Body of pancreas (tissue), 4 donors: ENCODE data around the gene KIR2DL4. TPM values are rescaled to one million over a fixed set of nuclear protein-coding genes. Genes with fewer than 3 reads are reported as not detected.
A peak's percentile ranks its signal among the peaks of the same experiment; 100 is the strongest.
"Not testable (repeated sequence)": the region's sequence is repeated elsewhere in the genome, so short reads cannot be mapped to it uniquely, and the experiment has no call there.

Source experiments
- ATAC-seq: fragments of 150-250 bp; one replicate; pipeline ENCODE4 v1.9.1; 2016
- DNase-seq, 4 donors: peaks; one replicate each; pipeline ENCODE4 v3.0.0-alpha.2; 2019
- H3K27ac ChIP-seq, 4 donors: fragments of 200-600 bp; sonication (generic); 1 replicate in 3 of 4; 2 replicates in 1 of 4; pipeline versions ENCODE4 v1.5.1 to v1.6.1; 2016 to 2019; ENCODE audit warnings: mild to moderate bottlenecking in 1 of 4, mixed read lengths in 1 of 4, moderate library complexity in 1 of 4
- H3K27me3 ChIP-seq, 2 donors: fragments of 200-600 bp; sonication (generic); one replicate each; pipeline ENCODE4 v1.6.0; 2016; ENCODE audit warnings: mild to moderate bottlenecking in 1 of 2
- H3K36me3 ChIP-seq, 2 donors: fragments of 200-600 bp; sonication (generic); replicated peaks in 1 of 2; 2 replicates each; pipeline ENCODE4 v1.5.1; 2016; ENCODE audit warnings: low read depth in 2 of 2; ENCODE audit not compliant: insufficient read depth in 1 of 2
- H3K4me1 ChIP-seq: fragments of 200-600 bp; sonication (generic); one replicate; pipeline ENCODE4 v1.6.0; 2016
- H3K4me3 ChIP-seq, 2 donors: fragments of 200-600 bp; sonication (generic); 1 replicate in 1 of 2; 2 replicates in 1 of 2; pipeline ENCODE4 v1.5.1; 2016 to 2019
- H3K9me3 ChIP-seq, 3 donors: fragments of 200-600 bp; sonication (generic); 1 replicate in 2 of 3; 2 replicates in 1 of 3; pipeline ENCODE4 v1.5.1; 2016
- CTCF ChIP-seq, 7 experiments: fragments of 450-650 bp in 4 of 7; fragments of 200-600 bp in 3 of 7; sonication (generic) in 3 of 7; IDR thresholded peaks; one replicate each; pipeline ENCODE4 v1.5.1; 2016 to 2019; ENCODE audit warnings: antibody characterized with exemption in 7 of 7
- POLR2A ChIP-seq, 3 donors: fragments of 450-650 bp; IDR thresholded peaks; one replicate each; pipeline ENCODE4 v1.6.1; 2016; ENCODE audit warnings: antibody characterized with exemption in 3 of 3, mild to moderate bottlenecking in 2 of 3
- WGBS, 2 donors: methylation state at CpG; one replicate each; pipeline ENCODE4 v1.1.5; 2017; 5-methylcytosine and 5-hydroxymethylcytosine counted together
- intact Hi-C: fragments of 100-400 bp; cut with DNase I; formaldehyde crosslinking; loops from one replicate; pipeline ENCODE4 v1.15.1; 2023
- total RNA-seq, 2 donors: library from RNA; depleted of rRNA; stranded (reverse); fragments of >200 nt; gene quantifications; one replicate each; pipeline ENCODE4 v1.1.0, GENCODE V29; 2016

Gene KIR2DL4
- not detected for total RNA-seq

GRCh38 chr19:54803410-54803809 lies at the start of gene KIR2DL4:
TSS of gene KIR2DL4 (plus strand) at chr19:54803610. CDS start at chr19:54803652, 42 bp downstream.
- intact Hi-C loops: no loop called here
- no peak within 1 kb of the TSS for H3K4me3 ChIP-seq
- no peaks in the 10 kb centered on the region for H3K36me3 ChIP-seq
- no peaks in the 10 kb centered on the region for H3K4me1 ChIP-seq
- ATAC-seq (no peak), DNase-seq (no peak)
- 62 to 65% methylated on average over 9 to 10 of the region's 10 CpGs for WGBS, 2 donors
- H3K9me3 ChIP-seq: no peaks in the 10 kb centered on the region
- no peaks in the 10 kb centered on the region for H3K27me3 ChIP-seq
- no peak within 1 kb of the TSS for H3K27ac ChIP-seq
- TF ChIP-seq CTCF (IDR thresholded peaks at IDR 0.05): no peak
- no peak for TF ChIP-seq POLR2A (IDR thresholded peaks at IDR 0.05)

- H3K36me3 ChIP-seq, H3K27me3 ChIP-seq, H3K4me3 ChIP-seq, DNase-seq, ATAC-seq, H3K4me1 ChIP-seq, H3K9me3 ChIP-seq, intact Hi-C loops, H3K27ac ChIP-seq: not testable (repeated sequence)
- 75 to 76% methylated on average over 7 to 10 of the region's 12 CpGs for WGBS, 2 donors
Measured at GRCh38 chr19:54756204-54757110, 47.0 kb upstream of the KIR2DL4 start.

- H3K27ac ChIP-seq, H3K4me3 ChIP-seq, H3K27me3 ChIP-seq, H3K9me3 ChIP-seq, H3K4me1 ChIP-seq, H3K36me3 ChIP-seq, DNase-seq, intact Hi-C loops, ATAC-seq: not testable (repeated sequence)
- 45% methylated on average over 6 of the region's 6 CpGs; no CpG with 5 or more reads in 1 of the 2 donors for WGBS, 2 donors
Measured at GRCh38 chr19:54758577-54758976, 44.8 kb upstream of the KIR2DL4 start.

GRCh38 chr19:54764219-54764618 lies 39.2 kb upstream of the KIR2DL4 start:
- H3K36me3 ChIP-seq, H3K4me3 ChIP-seq, H3K27me3 ChIP-seq, ATAC-seq, H3K4me1 ChIP-seq, H3K9me3 ChIP-seq, intact Hi-C loops, H3K27ac ChIP-seq: not testable (repeated sequence)
- DNase-seq: peak in 1 of 4 donors; percentile 3
- WGBS, 2 donors: 40 to 69% methylated on average over 3 to 8 of the region's 8 CpGs

- DNase-seq, ATAC-seq, H3K4me3 ChIP-seq, H3K9me3 ChIP-seq, H3K36me3 ChIP-seq, intact Hi-C loops, H3K27me3 ChIP-seq, H3K4me1 ChIP-seq, H3K27ac ChIP-seq: not testable (repeated sequence)
- 45 to 64% methylated on average over 3 to 4 of the region's 4 CpGs for WGBS, 2 donors
Measured at GRCh38 chr19:54766464-54766863, 36.9 kb upstream of the KIR2DL4 start.

- not testable (repeated sequence) for H3K27me3 ChIP-seq, H3K4me3 ChIP-seq, H3K27ac ChIP-seq, H3K9me3 ChIP-seq, H3K4me1 ChIP-seq, ATAC-seq, DNase-seq, H3K36me3 ChIP-seq
- WGBS, 2 donors: 86 to 91% methylated on average over 14 to 15 of the region's 15 CpGs
- intact Hi-C loops: loop anchor here (10.0 kb wide), 1 partner anchor 85 kb away; the partner anchor contains the start of gene KIR3DL2
Measured at GRCh38 chr19:54769646-54770045, 33.8 kb upstream of the KIR2DL4 start, which contains the start of gene KIR2DL1. TSS of gene KIR2DL1 (plus strand) at chr19:54769793. CDS start at chr19:54769851, 58 bp downstream.

GRCh38 chr19:54770511-54770910 lies 32.9 kb upstream of the KIR2DL4 start:
- H3K27ac ChIP-seq, H3K4me3 ChIP-seq, DNase-seq, H3K27me3 ChIP-seq, ATAC-seq, H3K9me3 ChIP-seq, H3K4me1 ChIP-seq, H3K36me3 ChIP-seq: not testable (repeated sequence)
- 75 to 77% methylated on average over 4 of the region's 4 CpGs for WGBS, 2 donors
- intact Hi-C loops: loop anchor here (10.0 kb wide), 1 partner anchor 84 kb away; the partner anchor contains the start of gene KIR3DL2

- H3K27me3 ChIP-seq, H3K4me1 ChIP-seq, ATAC-seq, H3K4me3 ChIP-seq, DNase-seq, H3K36me3 ChIP-seq, H3K27ac ChIP-seq, H3K9me3 ChIP-seq: not testable (repeated sequence)
- intact Hi-C loops: loop anchor here (10.0 kb wide), 1 partner anchor 84 kb away; the partner anchor contains the start of gene KIR3DL2
- 54 to 71% methylated on average over 9 to 14 of the region's 15 CpGs for WGBS, 2 donors
Measured at GRCh38 chr19:54771018-54771960, 32.1 kb upstream of the KIR2DL4 start.

GRCh38 chr19:54772666-54773065 lies 30.7 kb upstream of the KIR2DL4 start:
- not testable (repeated sequence) for H3K4me3 ChIP-seq, H3K27ac ChIP-seq, DNase-seq, H3K9me3 ChIP-seq, H3K27me3 ChIP-seq, ATAC-seq, H3K36me3 ChIP-seq, H3K4me1 ChIP-seq
- intact Hi-C loops: loop anchor here (10.0 kb wide), 1 partner anchor 82 kb away; the partner anchor contains the start of gene KIR3DL2
- WGBS, 2 donors: 21 to 49% methylated on average over 2 of the region's 2 CpGs
